ENCODE measurements around the gene DSN1.

DSN1 gene

GRCh38 chr20:36794116-36794474 is 20.5 kb upstream of the DSN1 start:
- no peak for DNase-seq

GRCh38 chr20:36793294-36794115 is 19.9 kb upstream of the DSN1 start:
- no peak for DNase-seq

GRCh38 chr20:36792422-36792821 is 18.9 kb upstream of the DSN1 start:
- no peak for DNase-seq

GRCh38 chr20:36791862-36792261 is 18.3 kb upstream of the DSN1 start:
- DNase-seq, result no peak

- DNase-seq, result no peak
Measured at GRCh38 chr20:36786663-36787062, 13.1 kb upstream of the DSN1 start.

- no peak for DNase-seq
Measured at GRCh38 chr20:36786246-36786645, 12.7 kb upstream of the DSN1 start.

GRCh38 chr20:36785308-36785707 is 11.7 kb upstream of the DSN1 start:
- DNase-seq, result no peak

GRCh38 chr20:36784900-36785299 is 11.3 kb upstream of the DSN1 start:
- DNase-seq, result no peak

GRCh38 chr20:36784116-36784515 is 10.6 kb upstream of the DSN1 start:
- no peak for DNase-seq

GRCh38 chr20:36779656-36780025 is 6.1 kb upstream of the DSN1 start:
- DNase-seq, result no peak

GRCh38 chr20:36778831-36779655 is 5.5 kb upstream of the DSN1 start:
- DNase-seq, result no peak

GRCh38 chr20:36777576-36777975 is 4.0 kb upstream of the DSN1 start:
- DNase-seq, result no peak

- no peak for DNase-seq
Measured at GRCh38 chr20:36777167-36777566, 3.6 kb upstream of the DSN1 start.

- no peak for DNase-seq
Measured at GRCh38 chr20:36775826-36776225, 2.3 kb upstream of the DSN1 start.

- DNase-seq, result no peak
Measured at GRCh38 chr20:36775196-36775595, 1.6 kb upstream of the DSN1 start.

GRCh38 chr20:36773107-36773596 is 411 bp downstream of the DSN1 start:
- no peak for DNase-seq

GRCh38 chr20:36770680-36771079 is 2.9 kb downstream of the DSN1 start:
- DNase-seq, result no peak

GRCh38 chr20:36768768-36769430 is 4.7 kb downstream of the DSN1 start:
- no peak for DNase-seq

- no peak for DNase-seq
Measured at GRCh38 chr20:36761125-36761524, 12.4 kb downstream of the DSN1 start.

- no peak for DNase-seq
Measured at GRCh38 chr20:36760647-36761046, 12.9 kb downstream of the DSN1 start.

- no peak for DNase-seq
Measured at GRCh38 chr20:36758276-36758675, 15.3 kb downstream of the DSN1 start.

GRCh38 chr20:36756496-36756895 is 17.1 kb downstream of the DSN1 start:
- no peak for DNase-seq

GRCh38 chr20:36754656-36755222 is 18.8 kb downstream of the DSN1 start:
- no peak for DNase-seq

Measured in NK-92 treated with Interleukin-12 subunit alpha and Interleukin-12 subunit beta, amount 100 ng/mL, for 24 hours (cell line).